ENCODE measurements around the gene ANHX.

ANHX gene

GRCh38 chr12:133226690-133227089 is 9.0 kb downstream of the ANHX start:
- TF ChIP-seq CTCF (IDR thresholded peaks at IDR 0.05; ENCODE audit: insufficient read depth, low read length, missing control alignments): no peak
- no peak for DNase-seq (ENCODE audit: low read depth, low spot score)
- ChIA-PET POLR2A (no interaction called here), CTCF (no interaction called here)
- no peak overlapping the region for H3K4me3 ChIP-seq (ENCODE audit: low read depth, low read length)

GRCh38 chr12:133225527-133225926 is 10.2 kb downstream of the ANHX start:
- ChIA-PET POLR2A (no interaction called here), CTCF (no interaction called here)

GRCh38 chr12:133222211-133222610 is 13.5 kb downstream of the ANHX start:
- POLR2A ChIA-PET: no interaction called here

More at GRCh38 chr12:133225527-133225926, 10.2 kb downstream of the ANHX start:
- TF ChIP-seq CTCF (IDR thresholded peaks at IDR 0.05; ENCODE audit: insufficient read depth, low read length, missing control alignments): no peak
- DNase-seq (ENCODE audit: low read depth, low spot score): no peak
- no peak overlapping the region for H3K4me3 ChIP-seq (ENCODE audit: low read depth, low read length)

GRCh38 chr12:133221241-133221640 is 14.4 kb downstream of the ANHX start:
- TF ChIP-seq CTCF (IDR thresholded peaks at IDR 0.05; ENCODE audit: insufficient read depth, low read length, missing control alignments): no peak
- ChIA-PET CTCF (no interaction called here), POLR2A (no interaction called here)
- no peak for DNase-seq (ENCODE audit: low read depth, low spot score)
- no peak overlapping the region for H3K4me3 ChIP-seq (ENCODE audit: low read depth, low read length)

More at GRCh38 chr12:133222211-133222610, 13.5 kb downstream of the ANHX start:
- no peak overlapping the region for H3K4me3 ChIP-seq (ENCODE audit: low read depth, low read length)
- no peak for DNase-seq (ENCODE audit: low read depth, low spot score)
- CTCF ChIA-PET: no interaction called here
- no peak for TF ChIP-seq CTCF (IDR thresholded peaks at IDR 0.05; ENCODE audit: insufficient read depth, low read length, missing control alignments)

- no peak for DNase-seq (ENCODE audit: low read depth, low spot score)
- TF ChIP-seq CTCF (IDR thresholded peaks at IDR 0.05; ENCODE audit: insufficient read depth, low read length, missing control alignments): no peak
- no peak overlapping the region for H3K4me3 ChIP-seq (ENCODE audit: low read depth, low read length)
- POLR2A ChIA-PET: no interaction called here
- CTCF ChIA-PET: no interaction called here
Observed at GRCh38 chr12:133220521-133220920, 15.2 kb downstream of the ANHX start.

- no peak overlapping the region for H3K4me3 ChIP-seq (ENCODE audit: low read depth, low read length)
Observed at GRCh38 chr12:133217219-133217618, 18.5 kb downstream of the ANHX start.

More at GRCh38 chr12:133217219-133217618, 18.5 kb downstream of the ANHX start:
- TF ChIP-seq CTCF (IDR thresholded peaks at IDR 0.05; ENCODE audit: insufficient read depth, low read length, missing control alignments): no peak
- POLR2A ChIA-PET: no interaction called here
- CTCF ChIA-PET: no interaction called here
- no peak for DNase-seq (ENCODE audit: low read depth, low spot score)

All from AG04449 (cell line).